ENCODE data around the gene BAZ2A. TPM values are rescaled to one million over a fixed set of nuclear protein-coding genes. Genes with fewer than 3 reads are reported as not detected.
A peak's percentile ranks its signal among the peaks of the same experiment; 100 is the strongest.

Gene BAZ2A
- polyA plus RNA-seq, 3 donors = 8.9 to 86.0 (median 21.1) TPM

GRCh38 chr12:56668197-56668457 is 38.0 kb upstream of the BAZ2A start:
- peaks cover 0 to 3% (median 0%) of the 10 kb centered on the region in 3 donors for H3K27me3 Mint-ChIP-seq (ENCODE audit: low read depth in 3 of 3)
- no peaks in the 10 kb centered on the region for H3K9me3 Mint-ChIP-seq
- peak overlapping the region in 1 of 2 donors; percentile 9 for H3K27ac ChIP-seq (ENCODE audit: low read depth in 1 of 2, low read length in 2 of 2)
- H3K4me2 ChIP-seq (replicated peaks; ENCODE audit: extremely low read depth, low read length, poor library complexity, severe bottlenecking) = no peak overlapping the region
- no CpG with 5 or more reads among the region's 2 CpGs for WGBS (ENCODE audit: insufficient coverage)
- H3K4me1 ChIP-seq (ENCODE audit: control insufficient read depth in 1 of 2, insufficient read depth in 2 of 2, low read length in 2 of 2) = no peaks in the 10 kb centered on the region
- no peak overlapping the region for H3K4me3 ChIP-seq (replicated peaks in 1 of 3; ENCODE audit: low read depth in 2 of 3, low read length in 3 of 3)
- peak overlapping the region in 3 of 7 donors; percentile 22 to 69 (median 68) for H3K27ac Mint-ChIP-seq
- DNase-seq = no peak
- H2AFZ ChIP-seq (ENCODE audit: insufficient read depth, low read depth, low read length, poor library complexity, severe bottlenecking) = no peak overlapping the region
- H3K4me1 Mint-ChIP-seq = no peaks in the 10 kb centered on the region
- intact Hi-C loops (cut with micrococcal nuclease) = no loop called here
- H3K79me2 ChIP-seq (ENCODE audit: insufficient read depth, low read length) = peaks cover 80% of the 10 kb centered on the region
- no peak for TF ChIP-seq CTCF (IDR thresholded peaks at IDR 0.05)
- peaks cover 78 to 98% of the 10 kb centered on the region in 2 donors for H3K36me3 ChIP-seq (replicated peaks in 1 of 2; ENCODE audit: control insufficient read depth in 1 of 2, insufficient read depth in 2 of 2, low read length in 2 of 2)
- peaks cover 81% of the 10 kb centered on the region for H4K20me1 ChIP-seq (ENCODE audit: insufficient read depth, low read length)
- H3K4me3 Mint-ChIP-seq = no peak overlapping the region
- peaks cover 83 to 97% of the 10 kb centered on the region in 2 donors for H3K36me3 Mint-ChIP-seq
- no peak overlapping the region for H3K9ac ChIP-seq (ENCODE audit: insufficient read depth, low read length, poor library complexity, severe bottlenecking)
- H3K27me3 ChIP-seq (ENCODE audit: control insufficient read depth in 2 of 2, insufficient read depth in 2 of 2, low read length in 2 of 2) = no peaks in the 10 kb centered on the region
- H3K9me3 ChIP-seq (replicated peaks in 1 of 2; ENCODE audit: control insufficient read depth in 1 of 2, insufficient read depth in 1 of 2, low read length in 2 of 2) = no peaks in the 10 kb centered on the region

- Mint-ChIP-seq H3K4me1 (no peaks in the 10 kb centered on the region), H3K9me3 (peaks cover 0 to 3% (median 0%) of the 10 kb centered on the region in 7 donors), H3K27ac (peak overlapping the region in 1 of 7 donors; percentile 57), H3K27me3 (ENCODE audit: low read depth in 3 of 3) (no peaks in the 10 kb centered on the region), H3K4me3 (no peak overlapping the region), H3K36me3 (peaks cover 38 to 53% of the 10 kb centered on the region in 2 donors)
- no peak for DNase-seq
- intact Hi-C loops (cut with micrococcal nuclease) = no loop called here
- no peak overlapping the region for H3K27ac ChIP-seq (ENCODE audit: low read depth in 1 of 2, low read length in 2 of 2)
- no peak overlapping the region for H3K9ac ChIP-seq (ENCODE audit: insufficient read depth, low read length, poor library complexity, severe bottlenecking)
- H3K27me3 ChIP-seq (ENCODE audit: control insufficient read depth in 2 of 2, insufficient read depth in 2 of 2, low read length in 2 of 2) = no peaks in the 10 kb centered on the region
- no peaks in the 10 kb centered on the region for H3K9me3 ChIP-seq (replicated peaks in 1 of 2; ENCODE audit: control insufficient read depth in 1 of 2, insufficient read depth in 1 of 2, low read length in 2 of 2)
- no peak overlapping the region for H3K4me3 ChIP-seq (replicated peaks in 1 of 3; ENCODE audit: low read depth in 2 of 3, low read length in 3 of 3)
- peaks cover 31% of the 10 kb centered on the region for H4K20me1 ChIP-seq (ENCODE audit: insufficient read depth, low read length)
- H3K36me3 ChIP-seq (replicated peaks in 1 of 2; ENCODE audit: control insufficient read depth in 1 of 2, insufficient read depth in 2 of 2, low read length in 2 of 2) = peaks cover 34 to 48% of the 10 kb centered on the region in 2 donors
- WGBS (ENCODE audit: insufficient coverage) = 97% methylated on average over 11 of the region's 13 CpGs
- no peak overlapping the region for H2AFZ ChIP-seq (ENCODE audit: insufficient read depth, low read depth, low read length, poor library complexity, severe bottlenecking)
- no peak for TF ChIP-seq CTCF (IDR thresholded peaks at IDR 0.05)
- H3K4me1 ChIP-seq (ENCODE audit: control insufficient read depth in 1 of 2, insufficient read depth in 2 of 2, low read length in 2 of 2) = no peaks in the 10 kb centered on the region
- H3K79me2 ChIP-seq (ENCODE audit: insufficient read depth, low read length) = peaks cover 22% of the 10 kb centered on the region
- H3K4me2 ChIP-seq (replicated peaks; ENCODE audit: extremely low read depth, low read length, poor library complexity, severe bottlenecking) = no peak overlapping the region
Measured at GRCh38 chr12:56661979-56662638, 32.0 kb upstream of the BAZ2A start.

All from CD14-positive monocyte (primary cell).